Common myeloid progenitor, CD34-positive (primary cell): Measurements from ENCODE around the gene KRTAP12-1.
"Not testable (repeated sequence)": the region's sequence is repeated elsewhere in the genome, so short reads cannot be mapped to it uniquely, and the experiment has no call there.

Experiments used
- CTCF ChIA-PET: fragments of 350-600 bp; sonication (Branson Sonifier 250); formaldehyde crosslinking; loops from one replicate; lab custom pipeline; 2021; ENCODE audit warnings: antibody characterized with exemption; lab: Charles Lee
- POLR2A ChIA-PET: fragments of 350-600 bp; sonication (Branson Sonifier 250); formaldehyde crosslinking; loops from one replicate; lab custom pipeline; 2021; ENCODE audit warnings: antibody characterized with exemption; lab: Charles Lee
- DNase-seq, 3 donors: peaks; one replicate each; pipeline versions ENCODE4 v3.0.0 to v3.0.0-alpha.2; 2013
- H3K27ac ChIP-seq, 2 experiments: 1 replicate in 1 of 2; 2 replicates in 1 of 2; pipeline ENCODE4 v1.7.0; 2013; ENCODE audit warnings: inconsistent platforms in 2 of 2, low read length in 2 of 2, mild to moderate bottlenecking in 2 of 2, low read depth in 1 of 2, moderate library complexity in 1 of 2; ENCODE audit not compliant: severe bottlenecking in 2 of 2, insufficient read depth in 1 of 2, poor library complexity in 1 of 2
- H3K27me3 ChIP-seq, 5 experiments: replicated peaks in 2 of 5; 1 replicate in 3 of 5; 2 replicates in 2 of 5; pipeline versions ENCODE4 v1.6.1 to v1.7.0; 2013; ENCODE audit warnings: low read length in 4 of 5, mild to moderate bottlenecking in 2 of 5, moderate library complexity in 2 of 5, inconsistent platforms in 1 of 5; ENCODE audit not compliant: insufficient read depth in 5 of 5, control insufficient read depth in 4 of 5
- H3K36me3 ChIP-seq, 4 experiments: 1 replicate in 2 of 4; 2 replicates in 2 of 4; pipeline versions ENCODE4 v1.6.1 to v1.7.0; 2013; ENCODE audit warnings: low read length in 3 of 4, control low read depth in 1 of 4, mild to moderate bottlenecking in 1 of 4; ENCODE audit not compliant: control insufficient read depth in 4 of 4, insufficient read depth in 4 of 4
- H3K4me1 ChIP-seq, 4 experiments: 1 replicate in 3 of 4; 2 replicates in 1 of 4; pipeline versions ENCODE4 v1.6.1 to v1.7.1; 2013; ENCODE audit warnings: low read length in 3 of 4, mild to moderate bottlenecking in 3 of 4, control low read depth in 1 of 4, inconsistent platforms in 1 of 4, moderate library complexity in 1 of 4; ENCODE audit not compliant: control insufficient read depth in 4 of 4, insufficient read depth in 4 of 4; ENCODE audit errors: control extremely low read depth in 1 of 4
- H3K4me3 ChIP-seq, 7 experiments: 1 replicate in 4 of 7; 2 replicates in 3 of 7; pipeline versions ENCODE4 v1.5.1 to v1.7.0; 2013; ENCODE audit warnings: mild to moderate bottlenecking in 7 of 7, low read length in 6 of 7, moderate library complexity in 6 of 7, inconsistent platforms in 2 of 7, low read depth in 2 of 7, control low read depth in 1 of 7; ENCODE audit not compliant: insufficient read depth in 4 of 7, control insufficient read depth in 1 of 7; ENCODE audit errors: extremely low read depth in 1 of 7
- H3K9me3 ChIP-seq, 5 experiments: 1 replicate in 4 of 5; 2 replicates in 1 of 5; pipeline versions ENCODE4 v1.6.1 to v1.7.1; 2013; ENCODE audit warnings: low read length in 4 of 5, mild to moderate bottlenecking in 2 of 5, inconsistent platforms in 1 of 5, low read depth in 1 of 5, moderate library complexity in 1 of 5; ENCODE audit not compliant: control insufficient read depth in 4 of 5, insufficient read depth in 2 of 5; ENCODE audit errors: control extremely low read depth in 1 of 5
- WGBS: methylation state at CpG from one replicate; pipeline ENCODE4 v1.1.5; 2013; ENCODE audit not compliant: insufficient coverage; 5-methylcytosine and 5-hydroxymethylcytosine counted together

KRTAP12-1 gene

DNA sequence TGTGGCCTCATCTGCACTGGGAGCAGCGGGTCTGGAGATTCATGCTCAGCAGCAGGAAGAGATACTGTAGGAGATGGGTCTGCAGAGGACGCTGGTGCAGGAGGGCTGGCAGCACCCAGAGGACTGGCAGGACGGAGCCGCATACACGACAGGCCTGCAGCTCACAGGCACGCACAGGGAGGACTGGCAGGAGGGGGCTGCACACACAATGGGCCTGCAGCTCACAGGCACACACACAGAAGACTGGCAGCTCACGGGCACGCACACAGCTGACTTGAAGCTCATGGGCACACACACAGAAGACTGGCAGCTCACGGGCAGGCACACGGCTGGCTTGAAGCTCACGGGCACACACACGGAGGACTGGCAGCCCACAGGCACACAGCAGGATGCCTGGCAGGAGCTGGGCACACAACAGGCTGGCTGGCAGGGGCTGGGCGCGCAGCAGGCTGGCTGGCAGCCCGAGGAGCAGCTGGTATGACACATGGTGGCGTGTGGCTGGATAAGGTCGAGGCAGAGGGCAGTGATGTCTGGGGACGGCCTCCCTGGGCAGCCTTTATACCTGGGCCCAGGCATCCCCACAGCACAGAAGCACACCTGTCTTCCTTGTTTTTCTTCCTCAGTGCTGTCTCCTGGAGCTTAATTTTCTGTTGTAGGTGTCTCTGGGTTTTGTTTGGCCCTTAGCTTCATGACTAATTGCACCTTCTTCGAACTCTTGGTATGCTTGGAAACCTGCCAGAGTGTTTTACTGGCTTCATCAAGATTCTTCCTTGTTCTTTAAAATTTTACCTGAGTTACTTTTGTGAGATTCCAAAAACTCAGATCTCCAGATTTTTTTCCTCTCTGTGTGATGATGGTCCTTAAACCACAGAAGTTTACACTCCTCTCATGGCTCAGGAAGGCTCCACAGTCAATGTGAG is 15.3 kb downstream of the KRTAP12-1 start, which contains the start of gene KRTAP12-2:
KRTAP12-2 (minus strand) TSS at position 527 of the 920 bp plus-strand sequence; CDS start at position 486, 41 bp downstream.
- peaks cover 0 to 28% (median 9%) of the 10 kb centered on the region in 5 experiments for H3K9me3 ChIP-seq
- CTCF ChIA-PET: no interaction called here
- H3K27ac ChIP-seq: no peak within 1 kb of the TSS
- peaks cover 0 to 13% (median 2%) of the 10 kb centered on the region in 5 experiments for H3K27me3 ChIP-seq
- H3K4me3 ChIP-seq: no peak within 1 kb of the TSS
- POLR2A ChIA-PET: no interaction called here
- no peaks in the 10 kb centered on the region for H3K4me1 ChIP-seq
- 82% methylated on average over 12 of the region's 19 CpGs for WGBS
- H3K36me3 ChIP-seq: no peaks in the 10 kb centered on the region
- no peak for DNase-seq

DNA sequence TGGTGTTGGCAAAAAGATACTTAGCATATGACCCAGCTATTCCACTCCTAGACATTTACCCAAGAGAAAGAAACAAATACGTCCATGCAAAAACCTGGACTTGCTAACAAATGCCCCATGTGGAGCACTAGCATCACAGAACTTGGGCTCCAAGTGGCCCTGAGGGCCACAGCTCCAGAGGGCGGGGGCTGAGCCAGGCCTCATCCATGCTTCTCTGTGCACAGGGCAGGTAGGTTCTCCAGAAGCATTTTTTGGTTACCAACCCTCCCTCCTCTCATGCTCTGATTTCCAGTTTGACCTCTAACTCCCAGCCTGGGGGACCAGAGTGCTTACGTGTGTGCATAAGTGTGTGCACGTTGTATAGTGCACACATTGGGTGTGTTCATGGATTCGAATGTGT is 17.3 kb downstream of the KRTAP12-1 start:
- Histone ChIP-seq H3K36me3 (no peaks in the 10 kb centered on the region), H3K4me1 (no peaks in the 10 kb centered on the region), H3K9me3 (peaks cover 0 to 10% (median 0%) of the 10 kb centered on the region in 5 experiments), H3K4me3 (no peak overlapping the region), H3K27me3 (peaks cover 0 to 13% (median 2%) of the 10 kb centered on the region in 5 experiments), H3K27ac (no peak overlapping the region)
- ChIA-PET POLR2A (interaction anchor here (0.6 kb wide), 1 partner anchor 344 kb away, joined by 5 read pairs; no protein-coding TSS in a partner anchor), CTCF (no interaction called here)
- 79% methylated on average over 1 of the region's 5 CpGs for WGBS
- no peak for DNase-seq

DNA sequence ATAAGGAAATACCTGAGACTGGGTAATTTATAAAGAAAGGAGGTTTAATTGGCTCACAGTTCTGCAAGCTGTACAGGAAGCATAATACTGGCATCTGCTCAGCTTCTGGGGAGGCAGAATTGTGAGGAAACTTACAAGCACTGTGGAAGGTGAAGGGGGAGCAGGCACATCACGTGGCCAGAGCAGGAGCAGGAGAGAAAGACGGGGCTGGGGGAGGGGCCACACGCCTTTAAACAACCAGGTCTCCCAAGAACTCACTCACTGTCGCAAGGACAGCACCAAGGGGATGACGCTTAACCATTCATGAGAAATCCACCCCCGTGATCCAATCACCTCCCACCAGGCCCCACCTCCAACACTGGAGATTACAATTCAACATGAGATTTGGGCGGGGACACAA is 20.4 kb downstream of the KRTAP12-1 start:
- CTCF ChIA-PET, POLR2A ChIA-PET, H3K27ac ChIP-seq, H3K4me3 ChIP-seq, H3K36me3 ChIP-seq, DNase-seq, H3K4me1 ChIP-seq: not testable (repeated sequence)
- H3K27me3 ChIP-seq: peaks cover 0 to 12% (median 2%) of the 10 kb centered on the region in 5 experiments
- WGBS: 81% methylated on average over 2 of the region's 7 CpGs
- H3K9me3 ChIP-seq: peaks cover under 1 to 18% (median 6%) of the 10 kb centered on the region in 5 experiments

DNA sequence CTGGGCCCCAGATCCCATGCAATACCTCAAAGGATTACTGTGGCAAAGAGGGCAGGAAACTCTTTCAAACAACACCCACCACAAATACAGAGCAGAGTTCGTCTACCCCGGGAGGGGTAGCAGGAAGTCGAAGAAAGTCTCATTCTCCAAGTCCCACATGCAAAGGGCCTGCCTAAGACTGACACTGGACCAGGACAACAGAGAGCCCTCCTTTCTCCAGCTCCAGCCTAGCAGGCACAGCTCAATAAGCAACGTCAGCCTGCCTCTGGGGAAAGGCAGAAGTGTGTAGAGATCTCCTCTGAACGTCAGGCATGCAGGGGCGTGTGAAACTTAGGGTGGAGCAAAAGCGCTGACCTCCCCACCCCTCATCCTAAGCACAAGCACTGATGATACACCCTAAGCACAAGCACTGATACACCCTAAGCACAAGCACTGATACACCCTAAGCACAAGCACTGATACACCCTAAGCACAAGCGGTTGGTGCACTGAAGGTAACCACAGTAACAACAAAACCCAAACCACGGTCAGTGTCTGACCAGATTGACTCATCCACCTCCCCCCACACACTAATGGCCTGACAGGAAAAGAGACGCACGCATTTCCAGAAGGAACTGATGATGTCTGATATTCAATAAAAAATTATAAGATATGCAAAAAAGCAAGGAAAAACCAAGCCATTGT is 22.9 kb downstream of the KRTAP12-1 start:
- Histone ChIP-seq H3K4me1 (no peaks in the 10 kb centered on the region), H3K27ac (no peak overlapping the region), H3K9me3 (peaks cover 3 to 33% (median 9%) of the 10 kb centered on the region in 5 experiments), H3K36me3 (no peaks in the 10 kb centered on the region), H3K4me3 (no peak overlapping the region), H3K27me3 (peaks cover 0 to 10% (median 2%) of the 10 kb centered on the region in 5 experiments)
- DNase-seq: no peak
- 40% methylated on average over 4 of the region's 11 CpGs for WGBS
- POLR2A ChIA-PET: no interaction called here
- CTCF ChIA-PET: no interaction called here

DNA sequence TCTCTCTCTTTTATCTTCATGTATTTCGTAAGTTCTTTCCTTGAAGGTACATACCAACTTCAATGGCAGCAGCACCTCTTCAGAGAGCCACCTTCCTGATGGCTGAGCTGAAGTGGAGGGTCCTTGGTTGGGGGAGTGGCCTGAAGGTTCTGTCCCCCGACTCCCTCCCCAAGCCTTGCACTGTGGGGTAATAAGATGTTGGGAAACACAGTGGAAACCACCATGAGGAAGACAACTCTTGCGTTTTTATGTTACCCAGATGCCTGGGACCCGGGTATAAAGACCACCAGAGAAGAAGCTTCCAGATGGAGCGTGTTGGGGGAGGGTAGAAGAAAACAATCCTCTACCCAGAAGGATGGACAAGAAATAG is 23.4 kb downstream of the KRTAP12-1 start:
- Histone ChIP-seq H3K36me3 (no peaks in the 10 kb centered on the region), H3K4me1 (no peaks in the 10 kb centered on the region)
- POLR2A ChIA-PET: no interaction called here

DNA sequence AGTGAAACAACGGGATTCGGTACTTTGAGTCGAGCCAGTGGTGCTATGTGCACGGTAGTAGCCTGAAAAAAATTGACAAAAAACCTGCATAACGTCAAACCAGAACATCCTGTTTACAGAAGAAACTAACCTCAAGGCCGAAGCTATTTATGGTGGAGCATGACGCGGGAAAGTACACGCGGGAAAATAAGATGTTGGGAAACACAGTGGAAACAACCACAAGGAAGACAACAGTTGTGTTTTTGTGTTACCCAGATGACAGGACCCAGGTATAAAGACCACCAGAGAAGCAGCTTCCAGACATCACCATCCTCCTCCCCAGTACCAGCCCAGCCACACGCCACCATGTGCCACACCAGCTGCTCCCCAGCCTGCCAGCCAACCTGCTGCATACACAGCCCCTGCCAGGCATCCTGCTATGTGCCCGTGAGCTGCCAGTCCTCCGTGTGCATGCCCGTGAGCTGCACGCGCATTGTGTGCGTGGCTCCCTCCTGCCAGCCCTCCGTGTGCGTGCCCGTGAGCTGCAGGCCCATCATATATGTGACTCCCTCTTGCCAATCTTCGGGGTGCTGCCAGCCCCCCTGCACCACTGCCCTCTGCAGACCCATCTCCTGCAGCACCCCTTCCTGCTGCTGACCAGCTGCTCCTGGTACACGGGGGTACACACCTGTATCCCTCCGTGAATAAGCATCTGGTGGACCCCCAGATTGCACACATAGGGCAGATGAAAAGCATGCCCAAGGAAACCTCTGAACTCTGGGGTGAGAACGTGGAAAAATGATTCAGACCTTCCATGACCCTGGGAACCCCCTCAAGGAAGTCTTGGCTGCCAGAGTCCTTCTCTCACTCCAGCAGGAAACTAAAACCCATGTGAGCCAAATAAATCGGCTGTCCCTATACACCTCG is 24.1 kb downstream of the KRTAP12-1 start, which contains the start of gene KRTAP12-3:
KRTAP12-3 (plus strand) TSS at position 298 of the 906 bp plus-strand sequence; CDS start at position 346, 48 bp downstream.
- Histone ChIP-seq H3K27ac (no peak within 1 kb of the TSS), H3K27me3 (peaks cover 0 to 10% (median 2%) of the 10 kb centered on the region in 5 experiments), H3K36me3 (no peaks in the 10 kb centered on the region), H3K9me3 (peaks cover 3 to 37% (median 11%) of the 10 kb centered on the region in 5 experiments), H3K4me3 (no peak within 1 kb of the TSS), H3K4me1 (no peaks in the 10 kb centered on the region)
- ChIA-PET POLR2A (no interaction called here), CTCF (no interaction called here)
- peak in 1 of 3 donors; percentile 3 for DNase-seq
- WGBS: 87% methylated on average over 18 of the region's 26 CpGs

More for the DNA sequence above, 23.4 kb downstream of the KRTAP12-1 start:
- no peak overlapping the region for H3K4me3 ChIP-seq
- H3K27ac ChIP-seq: no peak overlapping the region
- H3K27me3 ChIP-seq: peaks cover 0 to 10% (median 2%) of the 10 kb centered on the region in 5 experiments
- DNase-seq: no peak
- WGBS: 86% methylated on average over 3 of the region's 5 CpGs
- H3K9me3 ChIP-seq: peaks cover 3 to 34% (median 9%) of the 10 kb centered on the region in 5 experiments
- CTCF ChIA-PET: no interaction called here
